ENCODE measurements around the gene PLXNB1. TPM values are rescaled to one million over a fixed set of nuclear protein-coding genes. Genes with fewer than 3 reads are reported as not detected.

The PLXNB1 gene
- total RNA-seq, 4 donors from 2014 or later = 150 to 455 (median 312) TPM

- peaks cover 0 to 5% (median 0%) of the 10 kb centered on the region in 3 donors for H3K36me3 ChIP-seq
- H3K4me1 ChIP-seq = peaks cover 0 to 40% (median 8%) of the 10 kb centered on the region in 4 donors
- no peak overlapping the region for H3K4me3 ChIP-seq
- H3K9me3 ChIP-seq = no peaks in the 10 kb centered on the region
- peak in 1 of 2 donors; percentile 10 for TF ChIP-seq POLR2A (IDR thresholded peaks at IDR 0.05)
- peak; percentile 96 to 100 (median 100) for TF ChIP-seq CTCF (IDR thresholded peaks at IDR 0.05)
- no peaks in the 10 kb centered on the region for H3K27me3 ChIP-seq
- H3K27ac ChIP-seq = peak overlapping the region in 2 of 4 donors; percentile 5 to 86
- peak; percentile 83 to 95 (median 91) for DNase-seq
Observed at GRCh38 chr3:48435774-48436476, 6.0 kb upstream of the PLXNB1 start.

GRCh38 chr3:48435223-48435595 lies 5.3 kb upstream of the PLXNB1 start:
- Histone ChIP-seq H3K36me3 (peaks cover 0 to 5% (median 0%) of the 10 kb centered on the region in 3 donors), H3K4me1 (peaks cover 3 to 46% (median 8%) of the 10 kb centered on the region in 4 donors), H3K27ac (peak overlapping the region in 2 of 4 donors; percentile 5 to 86), H3K9me3 (no peaks in the 10 kb centered on the region), H3K4me3 (no peak overlapping the region), H3K27me3 (no peaks in the 10 kb centered on the region)
- TF ChIP-seq POLR2A (IDR thresholded peaks at IDR 0.05) (no peak), CTCF (IDR thresholded peaks at IDR 0.05) (no peak)
- DNase-seq = no peak

GRCh38 chr3:48434591-48435222 lies 4.8 kb upstream of the PLXNB1 start:
- Histone ChIP-seq H3K36me3 (peaks cover 0 to 5% (median 0%) of the 10 kb centered on the region in 3 donors), H3K27me3 (no peaks in the 10 kb centered on the region), H3K9me3 (no peaks in the 10 kb centered on the region), H3K27ac (peak overlapping the region in 3 of 4 donors; percentile 50 to 86 (median 77)), H3K4me3 (no peak overlapping the region), H3K4me1 (peaks cover 5 to 50% (median 10%) of the 10 kb centered on the region in 4 donors)
- no peak for TF ChIP-seq CTCF (IDR thresholded peaks at IDR 0.05)
- TF ChIP-seq POLR2A (IDR thresholded peaks at IDR 0.05) = no peak
- DNase-seq = peak in 2 of 3 donors; percentile 64 to 69

- H3K4me1 ChIP-seq = peaks cover 3 to 41% (median 10%) of the 10 kb centered on the region in 4 donors
- TF ChIP-seq CTCF (IDR thresholded peaks at IDR 0.05) = no peak
- TF ChIP-seq POLR2A (IDR thresholded peaks at IDR 0.05) = peak in 1 of 2 donors; percentile 56
- peak overlapping the region in 2 of 4 donors; percentile 24 to 26 for H3K4me3 ChIP-seq
- peak in 2 of 3 donors; percentile 79 for DNase-seq
- no peaks in the 10 kb centered on the region for H3K27me3 ChIP-seq
- no peaks in the 10 kb centered on the region for H3K9me3 ChIP-seq
- H3K36me3 ChIP-seq = peaks cover 0 to 5% (median 0%) of the 10 kb centered on the region in 3 donors
- H3K27ac ChIP-seq = peak overlapping the region in 3 of 4 donors; percentile 67 to 86 (median 77)
Observed at GRCh38 chr3:48433472-48434118, 3.7 kb upstream of the PLXNB1 start.
